HAP-1 (cell line): ENCODE results near the gene GTF3C1.

Experiments used
- DNase-seq, 2 experiments: peaks; one replicate each; pipeline ENCODE4 v3.0.0-alpha.2; 2016 to 2020; ENCODE audit warnings: low spot score in 2 of 2
- H3K27me3 ChIP-seq: fragments of 250-450 bp; sonication (Bioruptor Pico); 2 replicates; pipeline ENCODE4 v1.5.1; 2020; ENCODE audit warnings: low read depth, mild to moderate bottlenecking, moderate library complexity
- H3K36me3 ChIP-seq: fragments of 250-450 bp; sonication (Bioruptor Pico); replicated peaks from 2 replicates; pipeline ENCODE4 v1.5.1; 2020; ENCODE audit warnings: mild to moderate bottlenecking
- H3K4me1 ChIP-seq: fragments of 250-450 bp; sonication (Bioruptor Pico); 2 replicates; pipeline ENCODE4 v1.5.1; 2020; ENCODE audit warnings: mild to moderate bottlenecking
- H3K4me3 ChIP-seq: fragments of 250-450 bp; sonication (Bioruptor Pico); 2 replicates; pipeline ENCODE4 v1.5.1; 2020; ENCODE audit warnings: mild to moderate bottlenecking, moderate library complexity
- H3K9me3 ChIP-seq: fragments of 250-450 bp; sonication (Bioruptor Pico); 2 replicates; pipeline ENCODE4 v1.5.1; 2020; ENCODE audit warnings: mild to moderate bottlenecking, moderate library complexity
- in situ Hi-C: fragments of 300-500 bp; cut with MboI; formaldehyde crosslinking; loops from 3 replicates; pipeline ENCODE4 v1.14.3; 2020; ENCODE audit warnings: low sequenced_read_pairs, inconsistent platforms, mixed read lengths

GTF3C1 gene

DNA sequence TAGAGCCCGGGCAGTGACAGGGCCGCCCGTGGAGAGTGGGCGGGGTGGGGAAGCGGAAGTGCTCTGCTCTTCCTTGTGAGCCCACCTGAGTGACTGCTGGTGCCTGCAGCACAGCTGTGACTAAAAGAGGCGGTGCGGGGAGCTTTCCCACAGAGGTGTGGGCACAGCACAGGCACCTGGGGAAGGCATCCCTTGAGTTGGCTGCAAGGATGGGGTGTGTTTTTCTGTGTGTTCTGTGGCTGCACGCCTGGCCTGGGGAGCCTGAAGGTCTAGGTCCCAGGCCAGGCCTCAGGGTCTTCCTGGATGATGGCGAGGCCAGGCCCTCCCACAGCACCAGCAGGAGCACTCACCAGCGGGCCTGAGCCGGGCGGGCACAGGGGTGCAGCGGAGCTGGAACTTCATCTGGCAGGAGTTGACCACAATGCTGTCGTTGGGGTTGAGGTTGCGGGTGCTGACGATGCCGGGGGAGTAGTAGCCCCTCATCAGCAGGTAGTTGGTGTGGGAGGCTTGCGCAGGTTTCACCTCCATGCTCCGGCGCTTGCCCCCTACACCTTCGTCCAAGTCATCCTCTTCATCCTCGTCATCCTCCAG lies 80.7 kb downstream of the GTF3C1 start:
- Histone ChIP-seq H3K4me1 (no peaks in the 10 kb centered on the region), H3K9me3 (no peaks in the 10 kb centered on the region), H3K27me3 (no peaks in the 10 kb centered on the region), H3K36me3 (peaks cover 85% of the 10 kb centered on the region), H3K4me3 (no peak overlapping the region)
- in situ Hi-C loops, result loop anchor here (25.0 kb wide), 1 partner anchor 232 kb away; no protein-coding TSS in a partner anchor
- no peak for DNase-seq

DNA sequence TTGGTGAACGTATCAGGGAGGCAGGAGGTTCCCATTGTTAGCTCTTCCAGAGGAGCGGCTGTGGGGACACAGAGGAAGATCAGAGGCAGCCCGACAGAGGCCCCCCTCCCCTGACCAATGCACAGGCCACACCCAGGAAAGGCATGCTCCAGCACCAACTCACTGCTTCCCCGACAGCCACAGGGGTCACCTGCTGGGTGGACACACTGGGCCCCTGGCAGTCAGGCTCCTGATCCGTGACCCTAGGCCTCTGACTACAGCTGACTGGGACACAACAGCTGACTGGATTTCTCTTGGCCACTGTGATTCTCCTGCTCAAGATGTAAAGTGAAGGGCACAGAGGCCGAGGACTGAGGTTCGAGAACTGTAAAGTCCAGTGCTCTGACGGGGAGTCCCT lies 84.2 kb downstream of the GTF3C1 start:
- Histone ChIP-seq H3K27me3 (no peaks in the 10 kb centered on the region), H3K9me3 (no peaks in the 10 kb centered on the region), H3K4me1 (no peaks in the 10 kb centered on the region), H3K4me3 (no peak overlapping the region), H3K36me3 (peaks cover 75% of the 10 kb centered on the region)
- in situ Hi-C loops, result loop anchor here (25.0 kb wide), 1 partner anchor 228 kb away; no protein-coding TSS in a partner anchor
- DNase-seq, result no peak

GRCh38 chr16:27464626-27465482 lies 84.9 kb downstream of the GTF3C1 start:
- Histone ChIP-seq H3K4me3 (no peak overlapping the region), H3K27me3 (no peaks in the 10 kb centered on the region), H3K9me3 (no peaks in the 10 kb centered on the region), H3K4me1 (no peaks in the 10 kb centered on the region), H3K36me3 (peaks cover 72% of the 10 kb centered on the region)
- in situ Hi-C loops, result loop anchor here (25.0 kb wide), 1 partner anchor 228 kb away; no protein-coding TSS in a partner anchor
- DNase-seq, result no peak

- no peaks in the 10 kb centered on the region for H3K4me1 ChIP-seq
- no peak for DNase-seq
- H3K9me3 ChIP-seq, result no peaks in the 10 kb centered on the region
- in situ Hi-C loops, result loop anchor here (25.0 kb wide), 1 partner anchor 227 kb away; no protein-coding TSS in a partner anchor
- H3K4me3 ChIP-seq, result no peak overlapping the region
- H3K27me3 ChIP-seq, result no peaks in the 10 kb centered on the region
- peaks cover 63% of the 10 kb centered on the region for H3K36me3 ChIP-seq
Observed at GRCh38 chr16:27463741-27464591, 85.7 kb downstream of the GTF3C1 start.

- H3K9me3 ChIP-seq, result no peaks in the 10 kb centered on the region
- no peaks in the 10 kb centered on the region for H3K4me1 ChIP-seq
- DNase-seq, result no peak
- H3K27me3 ChIP-seq, result no peaks in the 10 kb centered on the region
- peaks cover 54% of the 10 kb centered on the region for H3K36me3 ChIP-seq
- in situ Hi-C loops, result loop anchor here (25.0 kb wide), 1 partner anchor 226 kb away; no protein-coding TSS in a partner anchor
- no peak overlapping the region for H3K4me3 ChIP-seq
Observed at GRCh38 chr16:27462846-27463682, 86.6 kb downstream of the GTF3C1 start.

- Histone ChIP-seq H3K4me1 (no peaks in the 10 kb centered on the region), H3K27me3 (no peaks in the 10 kb centered on the region)
- in situ Hi-C loops, result loop anchor here (25.0 kb wide), 1 partner anchor 225 kb away; no protein-coding TSS in a partner anchor
Observed at GRCh38 chr16:27462200-27462845, 87.4 kb downstream of the GTF3C1 start.

GRCh38 chr16:27461483-27462171 lies 88.1 kb downstream of the GTF3C1 start:
- Histone ChIP-seq H3K9me3 (no peaks in the 10 kb centered on the region), H3K4me3 (no peak overlapping the region), H3K36me3 (peaks cover 40% of the 10 kb centered on the region), H3K27me3 (no peaks in the 10 kb centered on the region), H3K4me1 (no peaks in the 10 kb centered on the region)
- no peak for DNase-seq
- in situ Hi-C loops, result loop anchor here (25.0 kb wide), 1 partner anchor 224 kb away; no protein-coding TSS in a partner anchor

More at GRCh38 chr16:27462200-27462845, 87.4 kb downstream of the GTF3C1 start:
- no peak for DNase-seq
- Histone ChIP-seq H3K36me3 (peaks cover 47% of the 10 kb centered on the region), H3K4me3 (no peak overlapping the region), H3K9me3 (no peaks in the 10 kb centered on the region)

GRCh38 chr16:27460663-27461482 lies 88.8 kb downstream of the GTF3C1 start:
- H3K4me1 ChIP-seq, result no peaks in the 10 kb centered on the region
- DNase-seq, result no peak
- no peak overlapping the region for H3K4me3 ChIP-seq
- H3K36me3 ChIP-seq, result peaks cover 32% of the 10 kb centered on the region
- no peaks in the 10 kb centered on the region for H3K9me3 ChIP-seq
- in situ Hi-C loops, result loop anchor here (25.0 kb wide), 1 partner anchor 224 kb away; no protein-coding TSS in a partner anchor
- H3K27me3 ChIP-seq, result no peaks in the 10 kb centered on the region

GRCh38 chr16:27460213-27460612 lies 89.5 kb downstream of the GTF3C1 start:
- in situ Hi-C loops, result loop anchor here (25.0 kb wide), 1 partner anchor 223 kb away; no protein-coding TSS in a partner anchor
- H3K9me3 ChIP-seq, result no peaks in the 10 kb centered on the region
- H3K36me3 ChIP-seq, result peaks cover 26% of the 10 kb centered on the region
- no peaks in the 10 kb centered on the region for H3K27me3 ChIP-seq
- H3K4me1 ChIP-seq, result no peaks in the 10 kb centered on the region
- no peak for DNase-seq
- H3K4me3 ChIP-seq, result no peak overlapping the region

DNA sequence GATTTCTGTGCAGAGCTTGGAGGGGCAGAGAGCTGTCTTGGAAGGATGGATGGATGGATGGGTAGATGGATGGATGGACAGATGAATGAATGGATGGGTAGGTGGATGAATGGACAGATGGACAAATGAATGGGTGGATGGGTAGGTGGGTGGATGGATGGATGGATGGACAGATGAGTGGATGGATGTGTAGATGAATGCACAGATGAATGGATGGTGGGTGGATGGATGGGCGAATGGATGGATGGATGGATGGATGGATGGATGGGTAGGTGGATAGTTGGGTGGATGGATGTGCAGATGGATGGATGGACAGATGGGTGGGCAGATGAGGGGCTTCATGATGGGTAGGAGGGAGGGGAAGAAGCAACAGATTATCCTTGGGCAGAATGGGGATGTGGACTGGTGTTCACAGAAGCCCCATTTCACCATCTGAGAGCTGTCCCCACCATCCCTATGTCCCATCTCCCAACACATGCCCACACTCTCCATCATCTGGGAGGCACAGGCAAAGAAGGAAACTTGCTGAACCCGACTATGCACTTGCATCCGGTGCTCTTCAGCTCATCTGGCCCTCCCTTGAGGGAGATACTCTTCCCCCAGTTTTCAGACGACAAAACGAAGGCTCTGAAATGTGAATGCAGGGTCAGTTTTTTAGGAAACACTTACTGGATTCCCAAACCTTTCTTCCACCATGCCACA lies 90.6 kb downstream of the GTF3C1 start:
- in situ Hi-C loops, result loop anchor here (25.0 kb wide), 1 partner anchor 222 kb away; no protein-coding TSS in a partner anchor
- Histone ChIP-seq H3K27me3 (no peaks in the 10 kb centered on the region), H3K4me1 (no peaks in the 10 kb centered on the region), H3K4me3 (no peak overlapping the region), H3K9me3 (no peaks in the 10 kb centered on the region), H3K36me3 (peaks cover 17% of the 10 kb centered on the region)
- DNase-seq, result no peak

DNA sequence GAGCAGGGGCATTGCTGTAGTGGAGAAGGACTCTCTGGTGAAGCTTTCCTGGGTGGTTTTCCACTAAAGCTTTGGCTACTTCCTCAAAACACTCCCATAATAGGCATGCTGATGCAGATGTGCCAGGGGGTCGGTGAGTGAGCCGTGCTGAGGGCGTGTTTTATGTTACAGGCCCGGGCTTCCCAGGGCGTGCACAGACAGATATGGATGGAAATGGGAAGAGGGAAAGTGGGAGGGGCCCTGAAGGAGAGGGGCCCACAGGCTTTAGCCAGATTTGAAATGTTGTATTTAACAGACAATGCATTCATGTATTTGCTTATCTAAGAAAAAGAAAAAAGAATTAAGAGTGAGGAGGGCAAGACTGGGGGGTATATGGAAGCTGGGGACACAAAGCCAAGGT lies 91.5 kb downstream of the GTF3C1 start:
- no peaks in the 10 kb centered on the region for H3K4me1 ChIP-seq
- in situ Hi-C loops, result loop anchor here (25.0 kb wide), 1 partner anchor 221 kb away; no protein-coding TSS in a partner anchor
- peaks cover 13% of the 10 kb centered on the region for H3K36me3 ChIP-seq
- H3K9me3 ChIP-seq, result no peaks in the 10 kb centered on the region
- no peaks in the 10 kb centered on the region for H3K27me3 ChIP-seq
- no peak for DNase-seq
- no peak overlapping the region for H3K4me3 ChIP-seq
